HG03108 (cell line): ENCODE results near the gene ARHGDIB.

Experiments
- ATAC-seq: cut with Tn5 transposase; IDR thresholded peaks from one replicate; pipeline ENCODE4 v1.9.1; 2021; ENCODE audit warnings: moderate library complexity; ENCODE audit not compliant: unreplicated experiment

Gene ARHGDIB

DNA sequence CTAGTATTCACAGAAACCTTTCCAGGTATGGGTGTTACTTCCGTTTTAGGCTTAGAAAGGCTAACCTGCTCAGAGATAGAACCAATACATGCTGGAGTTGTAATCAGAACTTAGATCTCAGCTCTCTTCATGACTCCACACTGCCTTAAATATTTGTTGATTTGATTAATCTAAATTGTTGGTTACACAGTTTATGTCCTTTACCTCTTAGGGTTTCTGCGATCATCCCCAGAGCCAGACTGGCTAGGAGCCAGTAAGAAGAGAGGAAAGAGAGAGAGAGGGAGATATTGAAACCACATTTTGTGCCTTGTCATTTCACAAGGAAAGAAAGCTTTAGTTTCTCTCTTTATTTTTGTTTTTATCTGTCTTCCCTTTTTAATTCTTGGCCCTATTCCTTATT is 58.9 kb downstream of the ARHGDIB start:
- ATAC-seq, result no peak

DNA sequence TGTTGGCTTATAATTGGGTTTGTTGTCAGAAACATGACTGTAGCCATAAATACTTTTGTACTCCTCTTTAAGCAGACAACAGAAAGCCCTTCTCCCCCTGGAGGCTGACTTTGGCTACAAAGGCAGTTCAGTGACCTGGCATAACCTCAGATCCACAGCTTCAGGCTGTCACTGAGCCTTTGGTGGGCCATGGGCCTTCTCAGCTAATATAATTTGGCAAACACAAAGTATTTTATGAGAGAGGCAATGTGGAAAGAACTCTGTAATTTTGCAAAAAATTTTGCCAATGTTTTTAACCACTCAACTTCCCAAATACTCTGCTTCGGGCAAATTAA is 60.2 kb downstream of the ARHGDIB start:
- no peak for ATAC-seq

DNA sequence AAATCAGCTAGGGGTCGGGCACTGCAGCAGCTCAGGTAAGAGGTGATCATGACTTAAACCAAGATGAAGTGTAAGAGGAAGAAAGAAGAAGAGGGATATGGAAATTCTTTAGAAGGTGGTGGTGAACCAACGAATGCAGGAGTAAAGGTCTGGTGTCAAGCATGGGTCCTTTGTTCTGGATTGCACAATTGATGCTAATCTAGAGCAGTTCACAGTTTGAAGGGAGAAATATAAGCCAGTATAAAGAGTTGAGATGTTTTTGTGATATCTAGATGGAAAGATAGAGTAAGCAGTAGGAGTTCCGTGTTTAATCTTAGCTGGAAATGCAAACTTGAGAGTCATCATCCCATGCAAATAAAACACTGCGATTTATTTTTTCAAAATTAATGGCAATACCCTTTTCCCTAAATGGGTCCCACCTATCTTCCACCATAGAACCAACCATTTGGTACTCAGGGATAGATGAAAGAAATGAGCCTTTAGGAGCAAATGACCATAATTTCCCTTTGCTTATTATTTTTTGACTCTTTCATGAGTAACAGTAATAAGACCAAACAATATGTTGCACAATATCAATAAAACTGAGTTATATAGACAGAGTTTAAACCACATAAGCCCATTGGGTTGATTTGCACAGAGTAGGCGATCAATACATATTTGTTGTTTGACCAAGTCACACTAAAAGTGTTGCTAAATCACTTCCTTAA is 60.7 kb downstream of the ARHGDIB start:
- ATAC-seq, result no peak

DNA sequence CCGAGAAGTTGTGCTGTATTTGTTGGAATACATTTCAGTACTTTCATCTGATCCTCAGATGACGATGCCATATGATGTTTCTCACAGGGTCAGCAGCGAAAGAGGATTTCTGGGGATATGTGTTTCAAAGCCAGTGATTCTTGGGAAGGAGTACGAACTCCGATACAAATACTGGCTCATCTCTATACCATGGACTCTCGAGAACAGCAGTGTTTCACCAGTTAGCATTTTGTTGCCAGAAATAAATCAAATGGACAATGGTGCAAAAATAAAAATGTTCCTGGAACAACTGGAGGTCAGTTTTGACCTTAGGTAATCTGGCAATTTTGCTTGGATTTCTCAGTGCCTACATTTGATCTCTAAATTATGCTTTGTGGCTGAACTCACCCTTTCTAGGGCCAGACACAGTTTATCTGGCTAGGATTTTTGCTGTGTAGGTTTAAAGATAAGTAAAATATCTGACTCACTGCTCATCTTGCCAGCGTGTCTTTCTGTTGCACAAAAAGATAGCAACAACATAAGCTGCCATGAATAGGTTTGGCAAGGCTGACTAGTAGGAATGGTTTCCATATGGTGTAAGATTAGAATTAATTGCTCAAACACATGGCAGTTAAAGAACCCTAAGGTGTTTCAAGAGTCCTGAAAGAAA is 64.8 kb downstream of the ARHGDIB start:
- ATAC-seq, result no peak

DNA sequence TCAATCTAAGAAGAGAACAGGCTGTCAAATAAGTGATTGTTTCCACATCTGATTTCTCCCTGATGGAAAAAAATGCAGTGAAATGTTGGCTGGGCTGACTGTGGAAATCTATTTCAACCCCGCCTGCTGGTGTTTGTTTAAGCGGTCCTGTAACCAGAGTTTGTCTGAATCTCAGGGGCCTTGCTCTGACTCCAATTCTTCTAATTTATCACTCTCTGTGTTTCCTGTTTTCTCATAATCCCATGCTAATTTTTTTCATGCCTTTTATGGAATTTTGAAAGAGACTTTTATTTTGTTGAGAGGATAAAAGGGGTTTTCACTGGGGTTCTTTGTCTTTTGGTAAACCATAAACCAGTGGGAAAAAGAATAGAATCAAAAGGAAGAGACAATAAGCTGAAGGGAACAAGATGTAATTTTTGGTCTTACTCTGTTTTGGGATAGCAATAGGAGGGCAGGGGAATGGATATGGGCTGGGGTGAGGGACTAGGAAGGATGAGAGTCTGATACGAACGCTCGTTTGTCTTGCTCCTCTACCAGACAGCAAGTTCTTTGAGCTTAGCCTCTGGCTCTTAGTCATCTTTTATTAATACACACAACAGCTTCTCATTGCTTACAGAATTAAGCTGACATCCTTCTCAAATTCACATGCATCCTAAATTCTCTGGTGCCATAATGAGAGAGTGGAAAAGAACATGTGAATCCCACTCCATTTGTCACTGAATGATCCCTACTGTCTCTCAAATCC is 67.7 kb downstream of the ARHGDIB start:
- ATAC-seq, result no peak

DNA sequence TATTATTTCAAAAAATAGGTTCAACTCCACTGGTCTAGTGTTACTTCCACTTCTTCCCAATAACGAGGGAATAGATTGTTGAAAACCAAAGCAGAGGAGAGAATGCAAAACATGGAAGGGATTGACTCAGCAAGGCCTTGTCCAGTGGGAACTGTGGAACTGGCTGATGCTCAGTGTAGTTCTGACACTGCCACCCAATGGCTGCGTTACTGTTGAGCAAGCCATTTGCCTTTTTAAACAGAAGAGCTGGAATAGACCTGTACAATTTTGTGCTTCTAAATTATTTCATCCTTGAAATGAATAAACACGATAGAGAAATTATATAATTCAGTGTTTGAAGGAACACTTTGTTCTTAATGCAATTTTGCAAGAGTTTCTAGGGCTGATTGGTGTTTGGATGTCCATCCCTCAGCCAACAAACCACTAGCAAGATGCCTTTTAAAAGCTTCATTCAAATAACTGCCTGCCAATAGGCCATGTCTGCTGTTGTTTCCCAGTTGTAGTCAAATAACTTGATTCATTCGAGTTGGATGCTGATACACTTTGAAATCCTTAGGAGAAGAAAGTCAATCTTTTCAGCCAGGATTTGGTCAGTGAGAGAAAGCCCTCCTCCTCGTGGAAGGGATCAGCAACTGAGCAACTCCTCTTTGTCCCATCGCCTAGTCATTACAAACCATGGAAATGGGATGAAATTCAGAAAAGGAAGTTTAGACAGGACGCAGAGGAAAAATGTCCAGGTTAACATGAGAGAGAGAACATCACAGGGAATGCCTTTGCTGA is 68.5 kb downstream of the ARHGDIB start:
- no peak for ATAC-seq
